Measurements from ENCODE around the gene G6PC2. TPM values are rescaled to one million over a fixed set of nuclear protein-coding genes. Genes with fewer than 3 reads are reported as not detected.
"Not testable (repeated sequence)": the region's sequence is repeated elsewhere in the genome, so short reads cannot be mapped to it uniquely, and the experiment has no call there.

The G6PC2 gene, protein sequence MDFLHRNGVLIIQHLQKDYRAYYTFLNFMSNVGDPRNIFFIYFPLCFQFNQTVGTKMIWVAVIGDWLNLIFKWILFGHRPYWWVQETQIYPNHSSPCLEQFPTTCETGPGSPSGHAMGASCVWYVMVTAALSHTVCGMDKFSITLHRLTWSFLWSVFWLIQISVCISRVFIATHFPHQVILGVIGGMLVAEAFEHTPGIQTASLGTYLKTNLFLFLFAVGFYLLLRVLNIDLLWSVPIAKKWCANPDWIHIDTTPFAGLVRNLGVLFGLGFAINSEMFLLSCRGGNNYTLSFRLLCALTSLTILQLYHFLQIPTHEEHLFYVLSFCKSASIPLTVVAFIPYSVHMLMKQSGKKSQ
- polyA plus RNA-seq (ENCODE audit: insufficient read length), result 0.08 TPM
- long read RNA-seq, donor 1, result 0 reads
- long read RNA-seq, donor 2, result 0 reads
- long read RNA-seq, donor 3, result 0 reads
- long read RNA-seq, donor 4, result 0 reads
- long read RNA-seq, donor 5, result 0 reads
- long read RNA-seq, donor 6, result 0 reads
- long read RNA-seq, donor 7, result 0 reads
- long read RNA-seq, donor 8, result 0 reads

DNA sequence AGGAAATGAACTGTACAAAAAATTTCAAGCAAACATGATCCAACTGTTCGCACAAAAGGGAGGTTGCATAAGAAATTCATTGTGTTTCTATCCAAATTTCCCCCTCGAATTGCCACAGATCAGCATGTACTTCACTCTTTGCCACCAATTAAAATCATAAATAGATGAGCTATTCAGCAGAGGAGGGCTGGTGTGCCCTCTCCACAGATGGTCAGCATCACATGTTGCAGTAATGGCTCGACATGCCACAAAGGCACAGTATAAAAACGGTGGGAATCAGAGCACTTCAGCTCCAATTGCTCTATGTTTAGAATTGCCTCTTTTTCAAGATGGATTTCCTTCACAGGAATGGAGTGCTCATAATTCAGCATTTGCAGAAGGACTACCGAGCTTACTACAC, at the start of gene G6PC2:
Gene G6PC2, plus strand, starts transcription at position 289 of the 400 bp plus-strand sequence. Its CDS starts 41 bp downstream, at position 330.
- no peak for DNase-seq

DNA sequence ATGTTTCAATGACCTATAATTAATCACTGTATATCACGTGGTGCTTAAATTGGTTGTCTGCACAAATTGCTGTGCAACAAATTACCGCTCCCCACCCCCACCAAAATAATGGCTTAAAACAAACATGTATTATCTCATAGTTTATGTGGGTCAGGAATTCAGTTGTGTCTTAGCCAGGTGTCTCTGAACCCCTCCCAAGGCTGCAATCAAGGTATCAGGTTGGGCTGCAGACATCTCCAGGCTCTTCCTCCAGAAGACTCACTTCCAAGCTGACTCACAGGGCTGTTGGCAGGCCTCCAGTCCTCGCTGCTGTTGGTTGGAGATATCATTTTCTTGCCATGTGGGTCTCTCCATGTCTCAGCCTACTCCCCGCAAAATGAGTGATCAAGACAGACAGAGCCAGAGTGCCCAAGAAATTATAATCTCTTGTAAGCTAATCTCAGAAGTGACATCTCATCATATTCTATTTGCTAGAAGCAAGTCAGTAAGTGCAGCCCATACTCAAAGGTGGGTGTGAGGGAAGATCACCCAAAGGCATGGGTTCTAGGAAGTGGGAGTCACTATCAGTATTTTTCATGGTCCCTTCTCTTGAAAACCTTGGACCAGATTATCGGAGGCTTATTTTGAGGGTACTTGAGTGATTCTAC, 49.3 kb upstream of the G6PC2 start:
- DNase-seq, result no peak

DNA sequence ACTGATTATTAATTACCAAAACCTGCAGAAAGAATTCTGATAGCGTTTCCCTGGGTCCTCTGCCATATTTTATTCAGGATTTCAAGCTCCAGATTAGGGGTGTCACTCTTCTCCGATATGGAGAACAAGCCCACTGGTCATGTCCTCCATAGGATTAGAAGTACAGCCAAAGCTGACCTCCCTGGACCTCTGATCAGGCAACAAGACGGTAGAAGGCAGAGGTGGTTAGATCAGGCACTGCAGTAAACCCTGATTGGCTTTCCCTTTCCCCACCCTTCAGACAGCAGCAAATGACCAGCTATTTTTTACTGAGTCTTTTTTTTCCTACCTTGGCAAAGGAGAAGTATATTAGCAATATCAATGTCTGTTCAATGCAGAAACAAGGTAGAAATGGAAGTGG, 48.6 kb upstream of the G6PC2 start:
- DNase-seq, result no peak

DNA sequence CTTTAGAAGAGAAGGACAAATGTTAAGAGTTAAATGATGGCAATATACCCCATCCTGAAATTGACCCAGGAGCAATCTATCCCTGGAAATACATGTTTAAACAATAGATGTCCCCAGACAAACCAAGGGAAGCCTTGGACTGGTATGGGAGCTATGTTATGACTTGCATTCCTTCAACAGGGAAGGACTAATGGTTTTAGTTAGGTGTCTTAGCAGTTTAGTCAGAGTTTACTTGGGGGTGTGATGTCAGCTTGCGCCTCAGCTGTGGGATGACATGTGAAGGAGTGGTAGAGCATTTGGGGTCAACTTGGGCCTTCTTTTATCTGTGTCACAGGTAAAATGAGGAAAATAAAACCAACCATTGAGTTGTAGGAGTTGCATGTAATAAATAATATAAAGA, 47.6 kb upstream of the G6PC2 start:
- DNase-seq, result no peak

DNA sequence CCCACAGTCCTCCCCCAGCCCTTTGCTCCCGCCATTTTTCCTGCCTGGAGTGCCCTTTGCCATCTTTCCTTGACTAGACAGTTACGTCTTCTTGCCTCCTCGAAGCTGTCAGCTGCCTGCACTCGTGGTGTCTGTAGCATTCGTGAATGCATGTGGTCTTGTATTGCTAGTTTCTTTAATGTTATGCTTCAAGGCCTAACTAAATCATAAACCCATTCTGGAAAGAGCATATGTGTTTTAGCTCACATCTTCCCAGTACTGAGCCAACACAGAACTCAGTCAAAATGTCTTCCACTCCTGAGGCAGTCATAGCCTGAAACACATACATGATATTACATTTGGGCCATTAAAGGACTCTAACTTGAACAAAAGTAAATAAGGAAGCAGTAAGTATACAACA, 46.4 kb upstream of the G6PC2 start:
- DNase-seq, result no peak

DNA sequence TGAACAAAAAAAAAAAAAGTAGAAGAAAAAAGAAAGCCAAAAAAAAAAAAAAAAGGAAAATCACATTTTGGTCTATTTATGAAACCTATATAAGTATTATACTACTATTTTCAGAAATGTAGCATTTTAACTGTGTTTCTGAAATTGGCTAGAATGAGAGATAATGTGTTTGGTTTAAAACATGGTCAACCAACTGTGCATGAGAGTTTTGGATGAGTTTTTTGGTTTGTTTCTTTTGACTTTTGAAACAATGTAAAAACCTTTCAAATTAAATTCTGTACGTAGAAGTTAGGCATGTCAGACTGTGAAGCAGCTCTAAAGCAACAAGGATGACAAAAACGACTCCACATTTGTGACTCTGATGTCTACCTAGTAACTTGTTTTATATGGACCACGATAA, 45.5 kb upstream of the G6PC2 start:
- DNase-seq, result no peak

DNA sequence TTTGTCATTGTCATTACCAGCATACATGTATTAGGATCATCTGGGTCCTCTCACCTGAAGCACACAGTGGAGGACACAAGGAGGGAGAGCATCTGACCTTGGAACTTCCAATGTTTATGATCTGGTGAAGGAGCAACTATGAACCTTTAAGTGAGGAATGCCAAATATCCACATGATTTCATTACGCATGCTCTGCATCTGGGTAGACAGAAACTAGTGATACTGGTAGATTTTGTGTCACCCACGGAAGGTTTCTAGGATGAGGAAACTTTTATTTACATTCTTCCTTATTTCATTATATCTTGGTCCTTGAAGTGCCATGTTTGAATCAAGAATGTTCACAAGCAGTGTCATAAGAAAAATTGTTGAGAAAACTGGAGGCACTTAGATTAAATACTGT, 42.9 kb upstream of the G6PC2 start:
- DNase-seq, result no peak

DNA sequence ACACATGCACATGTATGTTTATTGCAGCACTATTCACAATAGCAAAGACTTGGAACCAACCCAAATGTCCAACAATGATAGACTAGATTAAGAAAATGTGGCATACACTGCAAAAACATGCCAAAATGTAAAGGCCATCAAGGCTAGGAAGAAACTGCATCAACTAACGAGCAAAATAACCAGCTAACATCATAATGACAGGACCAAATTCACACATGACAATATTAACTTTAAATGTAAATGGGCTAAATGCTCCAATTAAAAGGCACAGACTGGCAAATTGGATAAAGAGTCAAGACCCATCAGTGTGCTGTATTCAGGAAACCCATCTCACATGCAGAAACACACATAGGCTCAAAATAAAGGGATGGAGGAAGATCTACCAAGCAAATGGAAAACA, 33.9 kb upstream of the G6PC2 start:
- DNase-seq, result not testable (repeated sequence)

DNA sequence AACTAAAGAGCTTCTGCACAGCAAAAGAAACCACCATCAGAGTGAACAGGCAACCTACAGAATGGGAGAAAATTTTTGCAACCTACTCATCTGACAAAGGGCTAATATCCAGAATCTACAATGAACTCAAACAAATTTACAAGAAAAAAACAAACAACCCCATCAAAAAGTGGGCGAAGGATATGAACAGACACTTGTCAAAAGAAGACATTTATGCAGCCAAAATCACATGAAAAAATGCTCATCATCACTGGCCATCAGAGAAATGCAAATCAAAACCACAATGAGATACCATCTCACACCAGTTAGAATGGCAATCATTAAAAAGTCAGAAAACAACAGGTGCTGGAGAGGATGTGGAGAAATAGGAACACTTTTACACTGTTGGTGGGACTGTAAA, 30.7 kb upstream of the G6PC2 start:
- not testable (repeated sequence) for DNase-seq

DNA sequence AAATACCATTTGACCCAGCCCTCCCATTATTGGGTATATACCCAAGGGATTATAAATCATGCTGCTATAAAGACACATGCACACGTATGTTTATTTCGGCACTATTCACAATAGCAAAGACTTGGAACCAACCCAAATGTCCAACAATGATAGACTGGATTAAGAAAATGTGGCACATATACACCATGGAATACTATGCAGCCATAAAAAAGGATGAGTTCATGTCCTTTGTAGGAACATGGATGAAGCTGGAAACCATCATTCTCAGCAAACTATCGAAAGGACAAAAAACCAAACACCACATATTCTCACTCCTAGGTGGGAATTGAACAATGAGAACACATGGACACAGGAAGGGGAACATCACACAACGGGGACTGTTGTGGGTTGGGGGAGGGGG, 30.3 kb upstream of the G6PC2 start:
- not testable (repeated sequence) for DNase-seq

DNA sequence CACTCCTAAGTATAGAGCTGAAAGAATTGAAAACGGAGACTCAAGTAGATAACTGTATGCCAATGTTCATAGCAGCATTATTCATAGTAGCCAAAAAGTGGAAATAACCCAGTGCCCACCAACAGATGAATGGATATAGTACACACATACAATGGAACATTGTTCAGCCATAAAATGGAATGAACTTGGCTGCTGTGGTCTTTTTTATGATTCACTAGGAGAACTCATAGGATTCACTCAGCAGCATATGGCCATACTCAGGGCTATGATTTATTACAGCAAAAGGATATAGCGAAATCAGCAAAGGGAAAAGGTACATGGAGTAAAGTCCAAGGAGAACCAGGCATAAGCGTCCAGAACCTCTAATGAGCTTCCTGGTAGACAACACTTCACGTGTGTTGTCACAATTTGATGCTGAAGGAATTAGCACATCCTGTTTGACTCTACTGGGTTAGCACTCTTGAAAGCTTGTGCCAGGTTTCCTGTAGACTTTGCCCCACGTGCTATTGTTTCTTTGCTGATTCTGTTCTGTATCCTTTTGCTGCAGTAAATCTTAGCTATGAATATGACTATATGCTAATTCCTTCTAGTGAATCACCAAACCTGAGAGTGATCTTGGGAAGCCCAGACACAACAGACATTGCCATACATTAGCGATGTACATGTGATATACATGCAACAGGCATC, 26.6 kb upstream of the G6PC2 start:
- no peak for DNase-seq

DNA sequence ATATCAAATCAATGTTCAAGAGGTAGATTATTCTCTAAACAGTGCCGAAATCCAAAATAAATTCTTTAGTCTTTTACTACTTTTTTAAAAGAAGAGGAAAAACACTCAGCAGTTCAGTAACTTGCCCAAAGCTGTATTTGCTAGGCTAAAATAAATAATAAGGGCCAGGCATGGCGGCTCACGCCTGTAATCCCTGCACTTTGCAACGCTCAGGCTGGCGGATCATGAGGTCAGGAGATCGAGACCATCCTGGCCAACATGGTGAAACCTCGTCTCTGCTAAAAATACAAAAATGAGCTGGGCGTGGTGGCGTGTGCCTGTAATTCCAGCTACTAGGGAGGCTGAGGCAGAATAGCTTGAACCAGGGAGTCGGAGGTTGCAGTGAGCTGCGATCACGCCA, 18.9 kb upstream of the G6PC2 start:
- not testable (repeated sequence) for DNase-seq

DNA sequence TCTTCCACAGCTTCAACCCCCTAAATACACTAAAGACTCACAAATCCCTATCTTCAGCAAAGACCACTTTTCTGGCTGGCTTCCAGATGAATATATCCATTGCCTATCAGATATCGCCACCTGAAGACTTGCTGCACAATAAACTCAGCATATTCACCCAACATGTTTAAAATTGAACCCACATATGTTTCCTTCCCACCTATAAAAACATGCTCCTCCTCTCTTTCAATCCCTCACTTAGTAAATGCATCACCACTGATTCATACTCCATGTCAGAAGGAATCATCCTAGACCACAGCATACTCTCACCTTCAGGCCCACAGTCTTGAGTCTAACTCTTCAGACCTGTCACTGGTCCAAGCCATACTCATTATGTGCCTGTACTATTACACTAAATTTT, 16.1 kb upstream of the G6PC2 start:
- DNase-seq, result no peak

DNA sequence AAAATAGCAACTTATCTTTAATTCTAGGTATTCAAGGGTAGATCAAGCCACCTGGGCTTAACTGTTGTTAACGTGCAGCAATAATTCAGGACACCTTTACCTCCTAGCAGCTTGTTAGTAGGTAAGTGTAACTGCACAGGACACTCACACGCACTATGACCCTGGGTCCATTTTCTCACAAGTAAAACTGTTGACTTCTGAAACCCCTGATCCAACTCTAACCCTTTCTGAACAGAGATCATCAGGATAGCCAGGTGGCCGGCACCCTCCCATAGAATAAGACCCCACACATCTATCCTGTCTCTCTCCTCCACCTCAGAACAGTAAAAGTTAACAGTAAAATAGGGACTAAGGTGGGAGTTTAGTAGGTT, 11.5 kb upstream of the G6PC2 start:
- DNase-seq, result no peak

DNA sequence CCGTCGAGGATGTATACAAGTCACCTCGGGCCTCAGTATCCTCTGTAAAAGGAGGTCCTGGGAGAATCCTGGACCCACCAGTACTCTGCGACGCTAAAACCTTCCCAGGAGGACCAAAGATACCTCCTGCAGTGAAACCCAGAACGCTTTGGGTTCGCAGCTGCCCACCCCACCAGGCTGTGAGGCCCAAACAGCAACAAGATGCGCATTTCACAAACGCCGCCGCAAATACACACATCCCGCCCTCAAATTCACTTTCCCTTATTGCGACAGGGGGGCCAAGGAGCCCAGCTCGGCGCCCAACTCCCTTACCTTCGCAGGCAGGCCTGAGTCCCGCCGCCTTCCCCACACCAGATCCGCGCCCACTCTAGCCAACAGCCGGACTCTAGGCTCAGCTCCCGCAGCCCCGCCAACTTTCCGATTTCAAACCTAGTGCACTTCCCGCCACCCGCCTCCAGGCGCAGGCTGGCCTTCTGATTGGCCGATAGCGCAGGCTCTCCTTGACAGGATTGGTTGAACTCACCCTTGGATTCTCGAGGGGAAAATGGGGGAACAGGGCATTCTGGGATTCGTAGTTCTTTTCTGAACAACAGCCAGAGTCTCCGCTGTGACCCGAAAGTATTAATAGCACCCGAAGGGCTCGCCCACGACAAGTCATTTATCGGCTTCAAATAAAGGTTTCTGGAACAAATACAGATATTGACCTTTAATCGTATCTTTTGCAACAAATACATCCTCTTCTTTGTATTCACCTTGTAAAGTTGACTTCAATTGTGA, 10.9 kb upstream of the G6PC2 start, which contains the start of gene SPC25:
Gene SPC25, minus strand, starts transcription at position 425 of the 777 bp plus-strand sequence. CDS start 911 bp downstream, outside the sequence.
- DNase-seq, result peak; percentile 92

DNA sequence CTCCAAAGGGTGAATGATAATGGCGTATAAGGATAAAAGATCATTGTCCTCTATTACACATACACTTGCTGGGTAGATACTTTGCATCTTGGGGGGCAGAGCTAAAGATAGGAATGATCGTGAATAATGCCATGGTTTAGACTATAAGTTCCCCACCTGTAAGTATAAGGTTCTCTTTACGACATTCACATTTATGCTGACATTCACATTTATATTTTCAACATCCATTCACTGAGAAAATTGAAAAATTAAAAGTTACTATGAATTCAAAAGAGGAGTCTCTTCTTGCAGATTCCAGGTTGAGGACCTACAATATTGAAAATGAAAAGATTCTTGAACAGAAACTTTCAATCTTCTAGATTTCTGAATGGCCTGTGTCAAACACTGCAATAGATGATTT, 8.8 kb upstream of the G6PC2 start:
- no peak for DNase-seq

DNA sequence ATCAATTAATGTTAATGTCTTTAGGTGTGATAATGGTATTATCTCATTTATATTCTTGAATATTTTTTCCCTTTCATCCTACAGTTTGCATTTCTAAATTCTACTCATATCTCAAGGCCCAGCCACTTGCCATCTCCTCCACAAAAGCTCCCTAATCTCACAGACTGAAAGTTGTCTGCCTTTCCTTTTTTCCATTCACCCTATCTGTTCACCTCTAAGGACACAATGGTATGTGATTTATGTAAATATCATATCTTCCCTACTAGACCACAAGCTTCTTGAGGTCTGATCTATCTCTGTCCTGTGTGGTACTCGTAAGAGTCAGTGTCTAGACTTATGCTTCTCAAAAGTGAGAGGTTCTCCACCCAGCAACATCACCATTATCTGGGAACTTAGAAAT, 7.0 kb upstream of the G6PC2 start:
- DNase-seq, result no peak

DNA sequence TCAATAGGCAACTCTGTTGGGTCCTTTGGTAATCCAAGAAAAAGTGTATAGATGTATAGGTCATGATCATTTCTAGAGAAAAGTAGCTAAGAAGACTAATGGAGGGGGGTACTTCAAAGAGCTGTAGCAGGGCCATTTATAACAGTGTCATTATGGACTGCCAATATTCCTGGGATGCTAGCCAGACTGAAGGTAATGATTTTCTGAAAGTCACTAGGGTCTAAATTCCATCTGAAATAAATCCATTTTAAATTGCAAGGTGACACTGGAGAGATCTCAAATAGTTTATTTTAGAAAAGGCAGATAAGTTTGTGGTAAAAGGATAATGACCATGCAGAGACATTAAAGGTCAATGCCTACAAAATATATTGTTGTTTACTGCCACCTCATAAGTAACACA, 6.4 kb upstream of the G6PC2 start:
- DNase-seq, result no peak

DNA sequence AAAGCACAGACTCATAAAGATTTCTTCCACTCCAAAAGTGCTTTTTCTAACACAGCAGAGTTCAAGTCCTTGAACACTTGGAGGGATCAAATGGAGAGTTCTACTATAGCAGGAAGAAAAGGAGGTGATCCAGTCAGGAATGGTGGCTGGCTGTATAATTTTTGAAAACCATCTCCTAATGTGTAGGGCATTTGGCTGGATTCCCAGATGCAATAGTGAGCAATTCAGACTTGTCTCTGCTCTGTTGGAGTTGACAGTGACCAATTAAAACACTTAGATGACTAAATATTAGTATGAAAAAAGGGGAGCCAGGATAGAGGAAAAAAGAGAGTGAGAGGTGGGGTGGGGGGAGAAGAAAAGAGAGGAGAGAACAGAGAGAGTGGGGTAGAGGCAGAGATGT, 5.3 kb upstream of the G6PC2 start:
- DNase-seq, result no peak

DNA sequence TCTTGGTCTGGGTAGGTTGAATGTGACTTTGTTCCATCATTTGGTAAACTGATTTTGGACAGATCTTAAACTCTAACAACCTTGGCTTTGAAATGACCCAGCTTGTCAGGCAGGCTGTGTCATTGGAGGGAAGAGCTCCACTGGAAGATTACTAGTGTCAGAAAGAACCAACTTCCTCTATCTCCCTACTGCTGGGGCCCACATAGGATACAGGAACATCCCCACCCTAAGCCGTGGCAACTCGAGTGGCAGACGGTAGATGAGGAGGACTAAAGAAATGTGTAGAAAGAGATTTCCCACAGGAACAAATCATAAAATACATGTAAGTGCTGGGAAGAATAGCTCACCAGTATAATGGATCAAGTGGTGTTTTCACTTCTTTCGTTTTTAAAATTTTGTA, 4.3 kb upstream of the G6PC2 start:
- DNase-seq, result no peak

DNA sequence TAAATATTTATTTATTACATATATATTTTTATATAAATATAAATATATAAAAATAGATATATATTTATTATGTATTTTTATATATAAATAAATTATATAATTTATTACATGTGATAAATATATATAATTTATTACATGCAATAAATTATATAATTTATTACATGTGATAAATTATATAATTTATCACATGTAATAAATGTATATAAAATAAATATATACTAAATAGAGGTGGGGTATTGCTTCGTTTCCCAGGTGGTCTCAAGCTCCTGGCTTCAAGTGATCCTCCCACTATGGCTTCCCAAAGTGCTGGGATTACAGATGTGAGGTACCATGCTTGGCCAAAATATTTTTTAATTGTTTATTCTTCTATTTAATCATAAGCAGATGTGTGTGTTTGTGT, 3.6 kb upstream of the G6PC2 start:
- DNase-seq, result no peak

DNA sequence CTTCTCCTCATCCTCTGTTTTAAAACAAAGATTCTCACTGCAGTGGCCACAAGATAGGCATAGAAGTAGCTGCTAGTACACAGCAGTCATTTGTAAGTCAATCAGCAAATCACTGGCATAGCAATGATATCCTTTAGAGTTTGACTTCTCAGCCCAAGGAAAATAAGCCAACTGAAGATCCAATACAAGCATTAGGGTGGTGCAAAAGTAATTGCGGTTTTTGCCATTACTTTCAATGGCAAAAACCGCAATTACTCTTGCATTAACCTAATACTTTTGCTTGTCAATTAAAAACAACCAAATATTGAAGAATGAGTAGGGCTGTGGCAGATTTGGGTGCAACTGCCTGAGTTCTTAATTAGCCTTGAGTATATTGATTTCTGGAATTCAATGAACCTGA, 2.8 kb downstream of the G6PC2 start:
- DNase-seq, result no peak

All from left kidney (tissue), 8 donors.